GM18505 (cell line): ENCODE results near the gene MAL.
"Not testable (repeated sequence)": the region's sequence is repeated elsewhere in the genome, so short reads cannot be mapped to it uniquely, and the experiment has no call there.

Experiments
- ATAC-seq: cut with Tn5 transposase; IDR thresholded peaks from one replicate; pipeline ENCODE4 v1.9.1; 2021; ENCODE audit not compliant: unreplicated experiment
- POLR2A ChIP-seq: IDR thresholded peaks from 4 replicates; pipeline ENCODE4 v1.6.1; 2011; ENCODE audit warnings: borderline replicate concordance; ENCODE audit not compliant: insufficient read depth, insufficient read length; ENCODE audit errors: extremely low read depth

The MAL gene

DNA sequence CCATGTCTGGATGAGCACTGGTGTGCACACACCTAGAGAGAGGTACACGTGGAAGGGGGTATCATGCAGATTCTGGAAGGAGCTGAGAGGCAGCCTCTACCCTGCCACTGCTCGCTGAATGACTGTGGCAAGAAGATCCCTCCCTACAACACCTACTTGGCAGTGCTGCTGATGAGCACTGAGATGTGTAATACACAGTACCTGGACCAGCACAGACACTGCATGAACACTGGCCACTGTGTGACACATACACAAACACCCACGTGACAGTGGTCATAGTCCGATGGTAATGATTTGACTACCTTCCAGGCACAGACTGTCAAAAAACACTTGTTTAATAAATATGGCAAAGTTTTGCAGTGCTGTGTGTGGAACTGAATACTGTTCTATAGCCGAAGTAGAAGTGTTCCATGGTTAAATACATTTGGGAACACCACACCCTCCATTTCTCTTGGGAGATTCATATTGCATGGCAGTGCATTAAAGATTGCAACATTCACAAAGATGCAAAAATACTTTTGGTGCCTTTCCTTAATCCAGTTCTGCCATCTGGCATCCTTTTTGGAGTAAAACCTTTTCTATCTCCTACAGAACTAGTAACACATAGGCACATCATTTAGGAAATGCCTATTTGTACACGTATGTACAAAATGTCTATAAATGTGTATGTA lies 66.5 kb downstream of the MAL start:
- ATAC-seq: no peak
- TF ChIP-seq POLR2A: no peak

DNA sequence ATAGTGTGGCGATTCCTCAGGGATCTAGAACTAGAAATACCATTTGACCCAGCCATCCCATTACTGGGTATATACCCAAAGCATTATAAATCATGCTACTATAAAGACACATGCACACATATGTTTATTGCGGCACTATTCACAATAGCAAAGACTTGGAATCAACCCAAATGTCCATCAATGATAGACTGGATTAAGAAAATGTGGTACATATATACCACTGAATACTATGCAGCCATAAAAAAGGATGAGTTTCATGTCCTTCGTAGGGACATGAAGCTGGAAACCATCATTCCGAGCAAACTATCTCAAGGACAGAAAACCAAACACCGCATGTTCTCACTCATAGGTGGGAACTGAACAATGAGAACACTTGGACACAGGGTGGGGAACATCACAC lies 72.8 kb downstream of the MAL start:
- not testable (repeated sequence) for ATAC-seq

DNA sequence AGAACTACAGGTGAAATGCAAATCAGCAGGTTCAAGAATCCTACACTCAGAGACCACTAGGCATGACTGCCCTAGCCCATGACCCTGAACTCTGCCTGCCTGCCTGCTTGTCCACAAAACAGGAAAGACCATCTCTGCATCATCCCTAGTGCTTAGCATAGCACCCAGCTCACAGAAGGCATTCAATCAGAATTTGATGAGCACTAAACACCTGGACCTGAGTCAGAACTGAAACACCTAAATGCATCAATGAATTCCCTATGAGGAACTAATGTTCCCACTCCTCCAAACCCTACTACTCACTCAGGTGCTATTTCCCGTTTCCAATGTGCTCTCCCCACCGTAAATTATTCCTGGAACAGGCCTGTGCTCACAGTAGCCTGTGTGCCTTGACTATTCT lies 74.4 kb downstream of the MAL start:
- TF ChIP-seq POLR2A: no peak
- no peak for ATAC-seq
